Naive B cell (primary cell): ENCODE data around the gene CD274. TPM values are rescaled to one million over a fixed set of nuclear protein-coding genes. Genes with fewer than 3 reads are reported as not detected.
"Not testable (repeated sequence)": the region's sequence is repeated elsewhere in the genome, so short reads cannot be mapped to it uniquely, and the experiment has no call there.

Experiments used
- ATAC-seq, 2 donors: fragments of 150-1000 bp; cut with Tn5 transposase; 2 replicates each; pipeline ENCODE4 v1.10.0; 2021; ENCODE audit warnings: low read depth in 2 of 2, mild to moderate bottlenecking in 2 of 2, moderate library complexity in 2 of 2
- DNase-seq: peaks from one replicate; pipeline ENCODE4 v3.0.0; 2022
- H3K27ac Mint-ChIP-seq, 6 donors: one replicate each; pipeline ENCODE4 v1.8.0; 2020 to 2022; ENCODE audit warnings: mild to moderate bottlenecking in 6 of 6, mixed read lengths in 6 of 6, moderate library complexity in 5 of 6, inconsistent platforms in 2 of 6
- H3K27me3 Mint-ChIP-seq, 3 donors: one replicate each; pipeline ENCODE4 v1.8.0; 2021 to 2022; ENCODE audit warnings: mixed read lengths in 3 of 3, mild to moderate bottlenecking in 1 of 3
- H3K36me3 Mint-ChIP-seq, 2 donors: one replicate each; pipeline ENCODE4 v1.8.0; 2020 to 2022; ENCODE audit warnings: mixed read lengths in 2 of 2, inconsistent platforms in 1 of 2, mild to moderate bottlenecking in 1 of 2
- H3K4me1 Mint-ChIP-seq, 3 donors: one replicate each; pipeline ENCODE4 v1.8.0; 2020 to 2022; ENCODE audit warnings: mixed read lengths in 3 of 3, inconsistent platforms in 1 of 3, mild to moderate bottlenecking in 1 of 3, moderate library complexity in 1 of 3
- H3K4me3 Mint-ChIP-seq, 8 donors: one replicate each; pipeline ENCODE4 v1.8.0; 2020 to 2022; ENCODE audit warnings: mild to moderate bottlenecking in 8 of 8, mixed read lengths in 8 of 8, moderate library complexity in 8 of 8, inconsistent platforms in 2 of 8
- H3K9me3 Mint-ChIP-seq, 7 donors: one replicate each; pipeline ENCODE4 v1.8.0; 2020 to 2022; ENCODE audit warnings: mixed read lengths in 7 of 7, mild to moderate bottlenecking in 5 of 7, inconsistent platforms in 2 of 7, moderate library complexity in 1 of 7
- polyA plus RNA-seq, 6 donors: library from polyadenylated mRNA; unstranded; fragments of 300-500 nt; fragmentation: Illumina TruSeq; gene quantifications; one replicate each; pipeline ENCODE4 v1.2.3, GENCODE V29; 2021; ENCODE audit warnings: low read depth in 6 of 6

The CD274 gene
- polyA plus RNA-seq, 6 donors from 2014 or later, result 0.29 to 0.61 (median 0.40) TPM; not detected in 1

- H3K27me3 Mint-ChIP-seq, result peaks cover 0 to 7% (median 0%) of the 10 kb centered on the region in 3 donors
- ATAC-seq, result no peak
- no peak overlapping the region for H3K27ac Mint-ChIP-seq
- H3K4me1 Mint-ChIP-seq, result peaks cover 3 to 9% (median 8%) of the 10 kb centered on the region in 3 donors
- no peaks in the 10 kb centered on the region for H3K36me3 Mint-ChIP-seq
- H3K4me3 Mint-ChIP-seq, result no peak overlapping the region
- no peaks in the 10 kb centered on the region for H3K9me3 Mint-ChIP-seq
- no peak for DNase-seq
Observed at GRCh38 chr9:5483306-5483705, 33.0 kb downstream of the CD274 start.

- DNase-seq, result no peak
- Mint-ChIP-seq H3K4me3 (no peak overlapping the region), H3K4me1 (peaks cover 3 to 9% (median 8%) of the 10 kb centered on the region in 3 donors), H3K27me3 (peaks cover 0 to 7% (median 0%) of the 10 kb centered on the region in 3 donors), H3K36me3 (no peaks in the 10 kb centered on the region), H3K27ac (no peak overlapping the region), H3K9me3 (no peaks in the 10 kb centered on the region)
- no peak for ATAC-seq
Observed at GRCh38 chr9:5485378-5486085, 35.2 kb downstream of the CD274 start.

GRCh38 chr9:5486988-5487387, 36.6 kb downstream of the CD274 start:
- no peak for ATAC-seq
- H3K36me3 Mint-ChIP-seq, result no peaks in the 10 kb centered on the region
- H3K4me1 Mint-ChIP-seq, result peaks cover 2% of the 10 kb centered on the region in 3 donors

DNA sequence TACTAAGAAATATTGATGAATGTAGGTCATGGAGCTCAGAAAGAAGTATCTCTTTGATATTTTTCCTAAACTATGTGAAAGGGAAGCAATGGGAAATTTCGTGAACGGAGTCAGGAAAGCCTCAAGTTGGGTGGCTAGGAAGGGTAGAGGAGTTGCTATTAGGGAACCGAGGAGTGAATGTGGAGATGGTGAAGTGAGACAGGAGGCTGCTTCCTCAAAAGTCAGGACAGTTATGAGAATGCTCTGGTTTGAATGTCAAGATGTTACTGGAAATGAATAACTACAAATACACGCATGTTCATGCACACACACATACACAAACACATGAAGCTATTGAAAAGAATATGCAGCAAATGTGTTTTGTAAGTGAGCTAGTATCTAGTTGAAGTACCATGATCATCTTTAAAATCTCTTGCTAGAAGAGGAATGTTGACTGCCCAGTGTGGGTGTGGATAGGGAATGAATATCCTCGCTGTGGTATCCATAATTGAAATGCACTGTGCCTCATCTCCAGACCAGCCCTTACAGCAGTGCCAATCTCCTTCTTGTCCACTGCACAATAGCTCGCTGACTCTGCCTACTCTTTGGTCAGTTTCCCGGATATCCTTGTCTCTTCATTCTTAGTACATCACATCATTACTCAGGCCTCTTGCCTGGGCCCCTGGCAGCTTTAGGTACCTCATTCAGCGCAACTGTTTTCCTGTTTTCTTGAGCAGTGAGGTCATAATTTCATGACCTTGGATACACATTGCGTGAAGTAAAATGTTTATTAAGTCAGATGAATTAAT, 38.1 kb downstream of the CD274 start:
- Mint-ChIP-seq H3K9me3 (no peaks in the 10 kb centered on the region), H3K27ac (no peak overlapping the region), H3K4me3 (no peak overlapping the region), H3K4me1 (peaks cover 1 to 4% (median 3%) of the 10 kb centered on the region in 3 donors), H3K27me3 (peaks cover 0 to 4% (median 0%) of the 10 kb centered on the region in 3 donors), H3K36me3 (no peaks in the 10 kb centered on the region)
- no peak for ATAC-seq
- no peak for DNase-seq

More at GRCh38 chr9:5486988-5487387, 36.6 kb downstream of the CD274 start:
- Mint-ChIP-seq H3K27me3 (peaks cover 0 to 7% (median 0%) of the 10 kb centered on the region in 3 donors), H3K9me3 (no peaks in the 10 kb centered on the region), H3K27ac (no peak overlapping the region), H3K4me3 (no peak overlapping the region)
- DNase-seq, result no peak

DNA sequence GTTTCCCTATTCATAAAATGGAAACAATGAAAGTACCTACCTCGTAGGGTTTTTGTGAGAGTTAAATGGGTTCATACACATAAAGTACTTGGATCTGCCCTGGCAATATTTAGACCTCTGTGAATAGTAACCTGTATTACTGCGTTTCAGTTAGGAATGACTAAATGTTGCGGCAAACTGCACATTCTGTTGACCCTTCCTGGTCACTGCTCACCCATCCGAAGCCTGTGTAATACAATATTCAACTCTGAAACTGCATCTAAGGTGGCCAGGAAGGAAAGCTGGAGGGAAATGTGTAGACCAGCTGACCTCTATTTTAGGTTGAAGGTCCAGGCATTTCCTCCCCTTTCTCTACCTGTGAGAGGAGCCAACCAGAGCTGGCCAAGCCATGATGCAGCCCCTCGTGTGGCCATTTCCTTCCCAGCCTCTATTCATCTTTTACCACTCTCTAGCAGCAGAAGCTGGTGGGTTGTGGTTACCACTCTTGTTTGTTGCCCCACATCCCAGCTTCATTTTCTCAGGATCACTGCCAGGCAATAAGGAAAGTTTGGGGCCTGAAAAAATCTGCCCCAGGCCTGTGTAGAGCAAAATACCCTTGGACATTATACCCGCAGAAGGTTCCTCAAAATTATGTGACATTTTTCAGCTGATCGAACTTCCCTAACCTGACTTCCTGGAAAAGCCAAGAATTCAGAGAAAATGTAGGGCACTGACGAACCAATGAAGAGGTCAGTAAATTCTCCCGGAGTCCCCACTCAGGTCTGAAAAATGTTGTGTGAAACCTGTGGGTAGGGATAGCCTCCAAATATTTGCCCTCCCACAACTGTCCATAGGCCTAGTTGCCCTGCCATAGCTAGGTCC, 39.5 kb downstream of the CD274 start:
- DNase-seq, result no peak
- ATAC-seq, result no peak
- H3K9me3 Mint-ChIP-seq, result peaks cover 0 to 8% (median 2%) of the 10 kb centered on the region in 7 donors

DNA sequence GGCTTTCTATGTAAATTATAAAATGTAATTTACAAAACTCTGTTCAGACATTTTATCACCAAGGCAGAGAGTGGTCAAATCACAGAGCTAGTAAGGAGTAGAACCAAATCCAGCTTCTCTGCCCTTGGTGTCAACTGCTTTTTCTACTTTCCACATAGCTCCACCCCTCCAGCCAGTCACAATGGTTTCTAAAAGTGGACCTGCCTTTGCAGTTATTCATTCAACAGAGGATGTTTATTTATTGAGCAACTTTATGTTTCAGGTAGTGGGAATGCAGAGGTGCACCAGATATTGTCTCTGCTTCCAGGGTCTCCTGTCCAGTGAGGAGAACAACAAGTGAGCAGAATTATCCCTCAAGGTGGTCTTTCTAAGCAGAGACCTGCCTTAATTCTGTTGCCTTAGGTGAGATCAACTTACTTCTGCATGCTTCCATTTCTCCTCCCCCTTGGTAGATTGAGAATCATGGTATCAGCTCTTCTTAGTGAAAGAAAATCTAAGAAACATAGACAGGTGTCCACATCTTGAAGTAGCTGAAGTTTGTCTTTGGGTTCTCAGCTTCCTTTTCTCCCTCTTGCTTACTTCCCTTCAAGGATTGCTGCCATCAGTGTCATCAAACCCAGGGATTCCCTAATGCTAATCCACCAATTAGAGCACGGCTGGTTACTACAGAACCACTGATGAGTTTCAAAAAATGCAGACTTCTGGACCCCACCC, 42.8 kb downstream of the CD274 start:
- peaks cover 0 to 10% (median 0%) of the 10 kb centered on the region in 3 donors for H3K27me3 Mint-ChIP-seq
- H3K4me1 Mint-ChIP-seq, result peaks cover 10 to 13% (median 12%) of the 10 kb centered on the region in 3 donors
- H3K4me3 Mint-ChIP-seq, result no peak overlapping the region
- H3K9me3 Mint-ChIP-seq, result peaks cover 0 to 8% (median 2%) of the 10 kb centered on the region in 7 donors
- ATAC-seq (no peak), DNase-seq (no peak)
- no peaks in the 10 kb centered on the region for H3K36me3 Mint-ChIP-seq
- peak overlapping the region in 1 of 6 donors; percentile 59 for H3K27ac Mint-ChIP-seq

More for the DNA sequence above, 39.5 kb downstream of the CD274 start:
- H3K36me3 Mint-ChIP-seq, result no peaks in the 10 kb centered on the region
- H3K4me3 Mint-ChIP-seq, result no peak overlapping the region
- H3K27ac Mint-ChIP-seq, result no peak overlapping the region
- H3K27me3 Mint-ChIP-seq, result peaks cover 0 to 3% (median 0%) of the 10 kb centered on the region in 3 donors
- peaks cover 10 to 13% (median 12%) of the 10 kb centered on the region in 3 donors for H3K4me1 Mint-ChIP-seq

GRCh38 chr9:5493679-5494511, 43.6 kb downstream of the CD274 start:
- peaks cover 0 to 11% (median 0%) of the 10 kb centered on the region in 3 donors for H3K27me3 Mint-ChIP-seq
- peak; percentile 74 to 83 for ATAC-seq
- H3K27ac Mint-ChIP-seq, result peak overlapping the region in 1 of 6 donors; percentile 59
- H3K9me3 Mint-ChIP-seq, result peaks cover 0 to 8% (median 2%) of the 10 kb centered on the region in 7 donors
- no peak for DNase-seq
- H3K36me3 Mint-ChIP-seq, result no peaks in the 10 kb centered on the region
- peak overlapping the region in 1 of 8 donors; percentile 13 for H3K4me3 Mint-ChIP-seq
- H3K4me1 Mint-ChIP-seq, result peaks cover 10 to 13% (median 12%) of the 10 kb centered on the region in 3 donors

DNA sequence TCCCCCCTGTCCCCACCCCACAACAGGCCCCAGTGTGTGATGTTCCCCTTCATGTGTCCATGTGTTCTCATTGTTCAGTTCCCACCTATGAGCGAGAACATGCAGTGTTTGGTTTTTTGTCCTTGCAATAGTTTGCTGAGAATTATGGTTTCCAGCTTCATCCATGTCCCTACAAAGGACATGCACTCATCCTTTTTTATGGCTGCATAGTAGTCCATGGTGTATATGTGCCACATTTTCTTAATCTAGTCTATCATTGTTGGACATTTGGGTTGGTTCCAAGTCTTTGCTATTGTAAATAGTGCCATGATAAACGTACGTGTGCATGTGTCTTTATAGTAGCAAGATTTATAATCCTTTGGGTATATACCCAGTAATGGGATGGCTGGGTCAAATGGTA, 44.4 kb downstream of the CD274 start:
- Mint-ChIP-seq H3K4me1 (peaks cover 10 to 13% (median 12%) of the 10 kb centered on the region in 3 donors), H3K4me3 (peak overlapping the region in 1 of 8 donors; percentile 25), H3K27me3 (peaks cover 0 to 14% (median 0%) of the 10 kb centered on the region in 3 donors)
- not testable (repeated sequence) for H3K36me3 Mint-ChIP-seq, H3K9me3 Mint-ChIP-seq, H3K27ac Mint-ChIP-seq, ATAC-seq, DNase-seq

GRCh38 chr9:5499157-5499556, 48.8 kb downstream of the CD274 start:
- Mint-ChIP-seq H3K4me3 (no peak overlapping the region), H3K27me3 (peaks cover 11 to 14% (median 13%) of the 10 kb centered on the region in 3 donors), H3K27ac (no peak overlapping the region), H3K9me3 (peaks cover 0 to 15% (median 5%) of the 10 kb centered on the region in 7 donors), H3K4me1 (peaks cover 3 to 6% (median 4%) of the 10 kb centered on the region in 3 donors), H3K36me3 (peaks cover 0 to 14% of the 10 kb centered on the region in 2 donors)
- DNase-seq (no peak), ATAC-seq (no peak)

- ATAC-seq (no peak), DNase-seq (no peak)
- H3K27ac Mint-ChIP-seq, result no peak overlapping the region
- H3K36me3 Mint-ChIP-seq, result peaks cover 0 to 22% of the 10 kb centered on the region in 2 donors
- H3K27me3 Mint-ChIP-seq, result peaks cover 13 to 18% (median 18%) of the 10 kb centered on the region in 3 donors
- no peak overlapping the region for H3K4me3 Mint-ChIP-seq
- peaks cover 0 to 15% (median 4%) of the 10 kb centered on the region in 7 donors for H3K9me3 Mint-ChIP-seq
- peaks cover 0 to 3% (median 0%) of the 10 kb centered on the region in 3 donors for H3K4me1 Mint-ChIP-seq
Observed at GRCh38 chr9:5499889-5500398, 49.6 kb downstream of the CD274 start.

- H3K9me3 Mint-ChIP-seq, result peaks cover 0 to 16% (median 5%) of the 10 kb centered on the region in 7 donors
- H3K27me3 Mint-ChIP-seq, result peaks cover 13 to 21% (median 18%) of the 10 kb centered on the region in 3 donors
- no peak for ATAC-seq
- H3K4me1 Mint-ChIP-seq, result peaks cover 0 to 3% (median 0%) of the 10 kb centered on the region in 3 donors
- DNase-seq, result no peak
- H3K27ac Mint-ChIP-seq, result no peak overlapping the region
- no peak overlapping the region for H3K4me3 Mint-ChIP-seq
- peaks cover 0 to 23% of the 10 kb centered on the region in 2 donors for H3K36me3 Mint-ChIP-seq
Observed at GRCh38 chr9:5500441-5501235, 50.3 kb downstream of the CD274 start.
